Mesendoderm (in vitro differentiated cells): ENCODE data around the gene PLXNB2.

Experiments
- DNase-seq: peaks from one replicate; pipeline ENCODE4 v3.0.0; 2013
- H2AK5ac ChIP-seq: 2 replicates; pipeline ENCODE4 v1.6.1; 2013; ENCODE audit warnings: low read length, inconsistent platforms
- H2BK120ac ChIP-seq: 2 replicates; pipeline ENCODE4 v1.6.1; 2013; ENCODE audit warnings: low read depth, mild to moderate bottlenecking, low read length, moderate library complexity, mixed read lengths
- H2BK15ac ChIP-seq: replicated peaks from 2 replicates; pipeline ENCODE4 v1.6.1; 2013; ENCODE audit warnings: low read depth, mild to moderate bottlenecking, moderate library complexity
- H2BK5ac ChIP-seq: 2 replicates; pipeline ENCODE4 v1.6.1; 2013; ENCODE audit warnings: low read length, inconsistent platforms
- H3K18ac ChIP-seq: 2 replicates; pipeline ENCODE4 v1.6.1; 2013; ENCODE audit warnings: mild to moderate bottlenecking, low read length, mixed read lengths
- H3K23ac ChIP-seq: one replicate; pipeline ENCODE4 v1.6.1; 2013; ENCODE audit warnings: low read length
- H3K27ac ChIP-seq: 2 replicates; pipeline ENCODE4 v1.5.1; 2013; ENCODE audit warnings: low read depth, mild to moderate bottlenecking, inconsistent platforms, low read length, moderate library complexity
- H3K27me3 ChIP-seq: 2 replicates; pipeline ENCODE4 v1.6.1; 2013; ENCODE audit warnings: low read length, control low read depth, mild to moderate bottlenecking, inconsistent platforms; ENCODE audit not compliant: insufficient read depth, poor library complexity
- H3K36me3 ChIP-seq: 2 replicates; pipeline ENCODE4 v1.6.1; 2013; ENCODE audit warnings: low read length, inconsistent platforms; ENCODE audit not compliant: control insufficient read depth, insufficient read depth
- H3K4ac ChIP-seq: one replicate; pipeline ENCODE4 v1.6.1; 2013; ENCODE audit warnings: low read depth, mild to moderate bottlenecking, low read length, moderate library complexity
- H3K4me1 ChIP-seq: 2 replicates; pipeline ENCODE4 v1.6.1; 2013; ENCODE audit warnings: low read depth, low read length, inconsistent platforms; ENCODE audit not compliant: control insufficient read depth
- H3K4me2 ChIP-seq: 2 replicates; pipeline ENCODE4 v1.6.1; 2013; ENCODE audit warnings: low read length
- H3K4me3 ChIP-seq: 2 replicates; pipeline ENCODE4 v1.5.1; 2013; ENCODE audit warnings: mild to moderate bottlenecking, low read length
- H3K56ac ChIP-seq: one replicate; pipeline ENCODE4 v1.6.1; 2013; ENCODE audit warnings: low read length
- H3K79me1 ChIP-seq: 2 replicates; pipeline ENCODE4 v1.6.1; 2013; ENCODE audit warnings: low read length, inconsistent platforms
- H3K79me2 ChIP-seq: 2 replicates; pipeline ENCODE4 v1.6.1; 2013; ENCODE audit warnings: mild to moderate bottlenecking, low read length; ENCODE audit not compliant: control insufficient read depth, insufficient read depth
- H3K9ac ChIP-seq: 2 replicates; pipeline ENCODE4 v1.6.1; 2013; ENCODE audit warnings: low read length, inconsistent platforms
- H4K5ac ChIP-seq: one replicate; pipeline ENCODE4 v1.6.1; 2013; ENCODE audit warnings: low read length
- H4K8ac ChIP-seq: one replicate; pipeline ENCODE4 v1.6.1; 2013; ENCODE audit warnings: low read depth, mild to moderate bottlenecking, control low read depth, low read length, moderate library complexity
- WGBS: extraction: QIAGEN DNeasy Blood & Tissue Kit; methylation state at CpG from one replicate; pipeline ENCODE4 v1.1.7; 2013; ENCODE audit warnings: low lambda C conversion rate, missing lambda C conversion rate; ENCODE audit not compliant: insufficient coverage; ENCODE audit errors: extremely low coverage; 5-methylcytosine and 5-hydroxymethylcytosine counted together

Gene PLXNB2

GRCh38 chr22:50300620-50301257, 6.7 kb downstream of the PLXNB2 start:
- no peak for DNase-seq
- H3K4me2 ChIP-seq, result no peak overlapping the region
- no peak overlapping the region for H2BK120ac ChIP-seq
- peaks cover 9% of the 10 kb centered on the region for H3K79me1 ChIP-seq
- no peak overlapping the region for H2AK5ac ChIP-seq
- no peak overlapping the region for H3K18ac ChIP-seq
- no peaks in the 10 kb centered on the region for H3K27me3 ChIP-seq
- no peak overlapping the region for H2BK15ac ChIP-seq
- no peak overlapping the region for H3K9ac ChIP-seq
- H3K4me1 ChIP-seq, result no peaks in the 10 kb centered on the region
- peaks cover 15% of the 10 kb centered on the region for H3K79me2 ChIP-seq
- no peak overlapping the region for H4K8ac ChIP-seq
- H4K5ac ChIP-seq, result no peak overlapping the region
- H3K27ac ChIP-seq, result no peak overlapping the region
- WGBS, result no CpG with 5 or more reads among the region's 14 CpGs
- no peak overlapping the region for H3K4me3 ChIP-seq
- H3K36me3 ChIP-seq, result no peaks in the 10 kb centered on the region
- peak overlapping the region; percentile 5 for H3K56ac ChIP-seq
- no peak overlapping the region for H3K23ac ChIP-seq
- no peak overlapping the region for H2BK5ac ChIP-seq
- no peak overlapping the region for H3K4ac ChIP-seq

DNA sequence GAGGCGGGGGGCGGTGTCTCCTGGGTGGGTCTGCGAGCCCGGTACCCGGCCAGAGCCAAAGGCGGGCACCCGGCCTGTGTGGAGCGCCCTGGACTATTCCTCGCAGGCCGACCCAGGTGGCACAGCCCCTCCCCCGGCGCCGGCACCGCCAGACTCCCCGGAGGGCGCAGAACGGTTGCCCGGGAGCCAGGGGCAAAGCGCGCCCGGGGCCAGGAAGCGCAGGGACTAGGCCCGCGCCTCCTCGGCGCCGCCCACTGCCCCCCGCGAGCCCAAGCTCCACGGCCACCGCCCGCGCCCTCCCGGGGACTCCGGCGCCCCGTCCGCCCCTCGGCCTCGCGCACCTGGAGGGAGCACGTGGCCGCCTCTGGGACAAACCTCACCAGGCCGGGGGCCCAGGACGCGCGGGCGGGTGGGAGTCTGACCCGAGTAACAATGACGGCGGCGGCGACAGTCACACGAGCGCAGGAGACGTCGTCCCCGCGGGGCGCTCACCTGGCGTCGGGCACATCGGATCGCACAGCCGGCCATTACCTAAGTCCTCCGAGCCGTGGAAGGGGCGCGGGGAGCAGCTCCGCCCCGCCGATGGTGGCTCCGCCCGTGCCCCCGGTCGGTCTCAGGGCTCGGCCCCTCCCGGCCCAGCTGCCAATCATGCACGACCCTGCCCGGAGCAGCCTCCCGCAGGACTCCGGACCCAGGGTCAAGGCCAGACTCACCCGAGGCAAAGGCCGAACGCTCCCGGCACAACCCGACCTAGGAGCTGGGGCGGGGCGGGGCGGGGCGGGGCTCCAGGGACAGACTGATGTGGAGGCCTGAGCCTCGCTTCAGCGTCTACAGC, 7.4 kb downstream of the PLXNB2 start:
- peak overlapping the region; percentile 45 for H3K18ac ChIP-seq
- DNase-seq, result peak; percentile 91
- no peak overlapping the region for H3K27ac ChIP-seq
- peak overlapping the region; percentile 65 for H3K9ac ChIP-seq
- H3K27me3 ChIP-seq, result no peaks in the 10 kb centered on the region
- peaks cover 17% of the 10 kb centered on the region for H3K79me2 ChIP-seq
- peak overlapping the region; percentile 48 for H3K4me2 ChIP-seq
- peak overlapping the region; percentile 80 for H3K56ac ChIP-seq
- H2BK120ac ChIP-seq, result no peak overlapping the region
- no peak overlapping the region for H2BK5ac ChIP-seq
- no peaks in the 10 kb centered on the region for H3K4me1 ChIP-seq
- H2BK15ac ChIP-seq, result no peak overlapping the region
- H4K5ac ChIP-seq, result no peak overlapping the region
- peaks cover 9% of the 10 kb centered on the region for H3K79me1 ChIP-seq
- no peak overlapping the region for H3K4ac ChIP-seq
- peak overlapping the region; percentile 30 for H3K4me3 ChIP-seq
- WGBS, result no CpG with 5 or more reads among the region's 93 CpGs
- H4K8ac ChIP-seq, result no peak overlapping the region
- no peak overlapping the region for H2AK5ac ChIP-seq
- no peaks in the 10 kb centered on the region for H3K36me3 ChIP-seq
- no peak overlapping the region for H3K23ac ChIP-seq

GRCh38 chr22:50298937-50299784, 8.3 kb downstream of the PLXNB2 start:
- Histone ChIP-seq H3K23ac (no peak overlapping the region), H3K27ac (no peak overlapping the region), H4K5ac (no peak overlapping the region), H3K4me3 (no peak overlapping the region), H2BK120ac (no peak overlapping the region), H3K9ac (peak overlapping the region; percentile 65), H3K79me2 (peaks cover 17% of the 10 kb centered on the region), H3K18ac (peak overlapping the region; percentile 45), H2BK15ac (no peak overlapping the region), H3K36me3 (no peaks in the 10 kb centered on the region), H3K4ac (no peak overlapping the region), H3K79me1 (peaks cover 12% of the 10 kb centered on the region), H2AK5ac (no peak overlapping the region), H3K27me3 (no peaks in the 10 kb centered on the region), H3K4me2 (peak overlapping the region; percentile 48), H4K8ac (no peak overlapping the region), H3K4me1 (no peaks in the 10 kb centered on the region), H2BK5ac (no peak overlapping the region), H3K56ac (peak overlapping the region; percentile 80)
- WGBS, result no CpG with 5 or more reads among the region's 59 CpGs
- DNase-seq, result no peak

DNA sequence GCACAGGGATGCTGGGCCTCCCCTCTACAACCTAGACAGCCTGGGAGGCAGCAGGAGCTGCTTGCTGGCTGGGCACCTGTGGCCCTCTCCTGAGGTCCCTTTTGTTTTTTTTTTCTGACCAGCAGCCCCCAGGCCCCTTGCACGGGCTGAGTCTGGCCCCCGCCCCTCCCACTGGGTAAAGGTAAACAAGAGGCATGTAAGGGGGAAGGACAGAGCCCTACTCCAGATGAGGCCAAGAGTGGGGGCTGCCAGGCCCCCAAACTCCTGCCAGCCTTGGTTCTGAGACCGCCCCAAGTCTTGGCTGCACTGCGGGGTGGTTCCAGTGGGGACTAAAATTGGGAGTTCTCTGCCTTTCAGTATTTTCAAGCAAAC, 9.2 kb downstream of the PLXNB2 start:
- Histone ChIP-seq H2BK120ac (no peak overlapping the region), H4K5ac (no peak overlapping the region), H2BK5ac (no peak overlapping the region), H3K27ac (no peak overlapping the region), H2AK5ac (no peak overlapping the region), H3K4me1 (peaks cover 3% of the 10 kb centered on the region), H3K4ac (no peak overlapping the region), H3K9ac (no peak overlapping the region), H2BK15ac (no peak overlapping the region), H3K36me3 (no peaks in the 10 kb centered on the region), H3K4me2 (no peak overlapping the region), H3K23ac (no peak overlapping the region), H4K8ac (no peak overlapping the region), H3K4me3 (no peak overlapping the region), H3K56ac (no peak overlapping the region), H3K27me3 (no peaks in the 10 kb centered on the region), H3K79me1 (peaks cover 12% of the 10 kb centered on the region), H3K18ac (no peak overlapping the region), H3K79me2 (peaks cover 17% of the 10 kb centered on the region)
- WGBS, result no CpG with 5 or more reads among the region's 4 CpGs
- no peak for DNase-seq

GRCh38 chr22:50297510-50298265, 9.8 kb downstream of the PLXNB2 start:
- no peak overlapping the region for H2AK5ac ChIP-seq
- peaks cover 16% of the 10 kb centered on the region for H3K79me1 ChIP-seq
- H3K27ac ChIP-seq, result no peak overlapping the region
- H3K4me2 ChIP-seq, result no peak overlapping the region
- no CpG with 5 or more reads among the region's 20 CpGs for WGBS
- H3K4me1 ChIP-seq, result peaks cover 6% of the 10 kb centered on the region
- H2BK15ac ChIP-seq, result no peak overlapping the region
- DNase-seq, result no peak
- no peak overlapping the region for H3K9ac ChIP-seq
- no peak overlapping the region for H2BK5ac ChIP-seq
- H3K27me3 ChIP-seq, result no peaks in the 10 kb centered on the region
- H3K18ac ChIP-seq, result no peak overlapping the region
- H3K79me2 ChIP-seq, result peaks cover 20% of the 10 kb centered on the region
- H3K4ac ChIP-seq, result no peak overlapping the region
- H3K56ac ChIP-seq, result no peak overlapping the region
- no peak overlapping the region for H3K23ac ChIP-seq
- no peaks in the 10 kb centered on the region for H3K36me3 ChIP-seq
- H3K4me3 ChIP-seq, result no peak overlapping the region
- no peak overlapping the region for H2BK120ac ChIP-seq
- H4K5ac ChIP-seq, result no peak overlapping the region
- no peak overlapping the region for H4K8ac ChIP-seq
